ENCODE data around the gene DPP8.
"Not testable (repeated sequence)": the region's sequence is repeated elsewhere in the genome, so short reads cannot be mapped to it uniquely, and the experiment has no call there.

DPP8 gene

GRCh38 chr15:65521350-65521749 is 3.9 kb upstream of the DPP8 start:
- DNase-seq: no peak

GRCh38 chr15:65518633-65519285 is 1.3 kb upstream of the DPP8 start:
- DNase-seq: no peak

GRCh38 chr15:65517866-65518207 is 348 bp upstream of the DPP8 start:
- no peak for DNase-seq

DNA sequence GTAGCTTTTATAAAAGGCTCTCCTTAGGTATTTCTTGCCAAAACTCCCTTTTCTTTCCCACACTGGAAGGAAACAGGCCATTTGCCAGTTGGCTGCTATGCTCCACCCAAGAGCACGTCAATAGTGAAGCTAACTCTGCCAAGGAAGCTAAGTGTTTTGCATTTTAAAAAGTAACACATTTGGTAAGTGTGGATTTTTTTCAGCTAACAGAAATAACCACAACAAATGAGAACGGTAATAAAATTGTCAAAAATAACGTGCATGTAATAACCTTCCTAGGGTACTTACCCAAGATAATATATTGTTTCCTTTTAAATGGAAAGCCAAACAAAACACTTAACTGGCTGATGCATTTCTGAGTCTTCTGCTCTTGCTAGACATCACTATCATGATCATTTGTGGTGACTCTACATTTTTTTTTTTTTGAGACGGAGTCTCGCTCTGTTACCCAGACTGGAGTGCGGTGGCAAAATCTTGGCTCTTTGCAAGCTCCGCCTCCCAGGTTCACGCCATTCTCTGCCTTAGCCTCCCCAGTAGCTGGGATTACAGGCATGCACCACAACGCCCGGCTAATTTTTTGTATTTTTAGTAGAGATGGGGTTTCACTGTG is 4.6 kb downstream of the DPP8 start:
- no peak for DNase-seq

DNA sequence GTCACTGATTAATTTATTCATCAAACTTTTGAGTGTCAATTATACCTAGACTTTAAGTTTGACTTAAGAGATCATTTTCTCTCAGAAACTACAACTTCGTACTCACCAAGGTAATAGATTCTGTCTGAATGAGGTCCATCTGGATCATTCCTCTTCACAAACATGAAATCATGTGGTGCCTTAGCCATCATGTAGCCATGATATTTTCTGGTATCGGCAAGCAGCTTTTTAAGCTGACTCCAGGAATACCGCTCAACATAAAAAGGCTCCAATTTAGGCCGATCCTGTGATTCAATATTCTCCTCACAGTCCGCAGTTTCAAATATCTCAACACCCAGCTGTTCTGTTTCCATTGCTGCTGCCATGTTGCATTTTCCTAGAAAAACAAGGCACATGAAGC is 5.3 kb downstream of the DPP8 start:
- no peak for DNase-seq

DNA sequence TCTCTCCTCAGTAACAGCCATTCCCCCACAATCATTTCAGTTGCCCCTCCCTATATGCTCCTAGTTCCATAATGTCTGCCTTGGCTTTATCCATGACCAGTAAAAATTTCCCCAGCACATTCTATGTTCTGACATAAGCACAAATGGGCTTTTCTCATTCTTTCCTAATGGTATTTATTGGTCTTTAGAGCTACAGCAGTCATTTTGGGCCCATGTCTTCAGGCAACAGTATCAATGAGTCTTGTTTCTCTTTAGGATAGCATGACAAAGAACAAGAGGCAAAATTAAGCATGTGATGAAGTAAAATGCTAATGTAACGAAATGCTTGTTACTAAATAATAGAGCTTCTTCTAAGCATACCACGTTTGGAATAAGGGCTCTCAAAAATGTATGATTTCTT is 8.2 kb downstream of the DPP8 start:
- no peak for DNase-seq

DNA sequence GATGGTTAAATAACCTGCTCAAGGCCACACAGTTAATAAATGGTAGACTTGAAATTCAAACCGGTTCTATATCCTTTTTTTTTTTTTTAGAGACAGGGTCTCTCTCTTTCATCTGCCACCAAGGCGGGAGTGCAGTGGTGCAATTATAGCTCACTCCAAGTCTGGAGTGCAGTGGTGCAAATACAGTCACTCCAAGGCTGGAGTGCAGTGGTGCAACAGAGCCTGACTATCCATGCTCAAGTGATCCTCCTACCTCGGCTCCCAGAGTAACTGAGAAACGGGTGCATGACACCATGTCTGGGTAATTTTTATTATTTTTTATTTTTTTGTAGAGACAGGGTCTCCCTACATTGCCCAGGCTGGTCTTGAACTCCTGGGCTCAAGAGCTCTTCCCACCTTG is 23.4 kb downstream of the DPP8 start:
- DNase-seq: no peak

DNA sequence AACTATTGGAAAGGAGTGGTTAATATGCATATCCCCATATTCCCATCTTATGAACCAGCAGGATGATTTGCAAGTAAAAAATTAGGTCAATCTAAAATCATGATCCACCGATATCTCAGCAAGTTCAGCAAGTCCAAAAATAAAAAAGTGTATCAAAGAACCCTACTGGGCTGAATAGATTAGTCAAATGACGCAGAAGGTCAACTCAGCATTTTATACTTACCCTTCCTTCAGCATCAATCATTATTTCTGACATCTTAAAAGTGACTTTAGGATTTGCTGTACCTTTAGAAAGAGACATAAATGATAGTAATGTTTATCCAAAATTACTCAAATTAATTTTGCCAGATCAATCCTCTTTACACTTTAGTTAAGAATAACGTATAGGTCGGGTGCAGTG is 32.6 kb downstream of the DPP8 start:
- no peak for DNase-seq

GRCh38 chr15:65476903-65477302 is 40.6 kb downstream of the DPP8 start:
- no peak for DNase-seq

DNA sequence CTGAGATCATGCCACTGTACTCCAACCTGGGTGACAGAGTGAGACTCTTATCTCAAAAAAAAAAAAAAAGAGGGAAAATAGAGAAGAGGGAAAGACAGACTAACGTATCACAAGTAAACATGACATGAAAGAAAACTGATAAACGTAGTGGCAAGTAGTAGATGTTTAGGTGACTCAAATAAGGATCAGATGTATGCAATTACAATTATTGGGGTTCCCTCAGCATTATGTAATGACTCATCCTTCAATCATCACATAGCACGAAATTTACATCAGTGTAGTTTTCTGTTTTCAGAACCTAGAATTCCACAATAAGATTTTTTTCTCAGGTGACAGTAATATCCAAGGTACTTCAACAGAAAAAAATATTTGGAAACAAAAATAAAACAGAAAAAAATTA is 46.6 kb downstream of the DPP8 start:
- no peak for DNase-seq

GRCh38 chr15:65468229-65468909 is 49.1 kb downstream of the DPP8 start:
- DNase-seq: no peak

- DNase-seq: no peak
Measured at GRCh38 chr15:65466901-65467300, 50.6 kb downstream of the DPP8 start.

DNA sequence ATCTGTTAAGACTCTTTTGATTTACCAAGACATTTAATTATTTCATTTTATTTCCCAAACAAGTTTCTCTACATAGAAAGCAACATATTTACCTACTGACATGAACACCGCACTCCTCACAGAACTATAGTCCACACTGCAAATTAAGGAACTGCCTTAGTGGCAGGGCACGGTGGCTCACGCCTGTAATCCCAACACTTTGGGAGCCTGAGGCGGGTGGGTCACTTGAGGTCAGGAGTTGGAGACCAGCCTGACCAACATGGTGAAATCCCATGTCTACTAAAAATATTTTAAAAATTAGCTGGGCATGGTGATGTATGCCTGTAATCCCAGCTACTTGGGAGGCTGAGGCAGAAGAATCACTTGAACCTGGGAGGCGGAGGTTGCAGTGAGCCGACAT is 54.4 kb downstream of the DPP8 start:
- DNase-seq: not testable (repeated sequence)

DNA sequence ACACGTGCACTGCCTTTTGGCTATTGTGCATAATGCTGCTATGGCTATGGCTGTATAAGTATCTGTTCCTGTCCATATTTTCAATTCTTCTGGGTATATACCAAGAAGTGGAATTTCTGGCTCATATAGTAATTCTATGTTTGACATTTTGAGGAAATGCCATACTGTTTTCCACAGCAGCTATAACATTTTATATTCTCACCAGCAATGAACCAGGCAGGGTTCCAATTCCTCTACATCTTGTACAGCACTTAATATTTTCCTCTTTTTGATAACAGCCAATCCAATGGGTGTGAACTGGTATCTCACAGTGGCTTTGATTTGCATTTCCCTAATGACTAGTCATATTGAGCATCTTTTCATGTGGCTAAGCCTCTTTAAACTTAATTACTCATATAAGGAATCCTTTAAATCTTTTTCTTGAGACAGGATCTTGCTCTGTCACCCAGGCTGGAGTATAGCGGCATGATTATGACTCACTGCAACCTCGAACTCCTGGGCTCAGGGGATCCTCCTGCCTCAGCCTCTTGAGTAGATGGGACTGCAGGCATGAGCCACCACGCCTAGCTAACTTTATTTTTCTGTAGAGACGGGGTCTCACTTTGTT is 56.6 kb downstream of the DPP8 start:
- DNase-seq: no peak

GRCh38 chr15:65455256-65455655 is 62.2 kb downstream of the DPP8 start:
- not testable (repeated sequence) for DNase-seq

- no peak for DNase-seq
Measured at GRCh38 chr15:65451989-65452388, 65.5 kb downstream of the DPP8 start.

GRCh38 chr15:65450556-65450955 is 66.9 kb downstream of the DPP8 start:
- DNase-seq: no peak

- DNase-seq: no peak
Measured at GRCh38 chr15:65447145-65447544, 70.3 kb downstream of the DPP8 start.

DNA sequence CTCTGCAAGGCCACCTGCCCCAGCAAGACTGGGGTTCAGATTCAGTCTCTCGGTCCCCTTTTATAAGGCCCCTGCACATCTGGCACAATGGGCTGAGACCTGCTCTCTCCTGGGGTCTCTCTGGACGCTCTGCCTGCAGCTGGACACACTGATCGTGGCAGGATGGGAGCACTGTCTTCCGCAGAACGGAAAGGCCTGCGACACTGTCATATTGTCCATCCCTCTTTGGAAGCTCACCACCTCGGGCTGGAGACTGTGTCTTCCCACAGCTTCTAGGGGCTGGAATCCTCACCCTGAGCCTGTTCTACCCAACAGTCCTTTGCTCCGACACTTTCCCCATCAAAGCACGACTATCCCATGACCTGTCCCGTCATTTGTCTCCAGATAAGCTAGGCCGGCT is 83.3 kb downstream of the DPP8 start:
- no peak for DNase-seq

GRCh38 chr15:65431731-65432130 is 85.8 kb downstream of the DPP8 start:
- no peak for DNase-seq

- no peak for DNase-seq
Measured at GRCh38 chr15:65426216-65426853, 91.2 kb downstream of the DPP8 start.

GRCh38 chr15:65424683-65425082 is 92.8 kb downstream of the DPP8 start:
- DNase-seq: no peak

DNA sequence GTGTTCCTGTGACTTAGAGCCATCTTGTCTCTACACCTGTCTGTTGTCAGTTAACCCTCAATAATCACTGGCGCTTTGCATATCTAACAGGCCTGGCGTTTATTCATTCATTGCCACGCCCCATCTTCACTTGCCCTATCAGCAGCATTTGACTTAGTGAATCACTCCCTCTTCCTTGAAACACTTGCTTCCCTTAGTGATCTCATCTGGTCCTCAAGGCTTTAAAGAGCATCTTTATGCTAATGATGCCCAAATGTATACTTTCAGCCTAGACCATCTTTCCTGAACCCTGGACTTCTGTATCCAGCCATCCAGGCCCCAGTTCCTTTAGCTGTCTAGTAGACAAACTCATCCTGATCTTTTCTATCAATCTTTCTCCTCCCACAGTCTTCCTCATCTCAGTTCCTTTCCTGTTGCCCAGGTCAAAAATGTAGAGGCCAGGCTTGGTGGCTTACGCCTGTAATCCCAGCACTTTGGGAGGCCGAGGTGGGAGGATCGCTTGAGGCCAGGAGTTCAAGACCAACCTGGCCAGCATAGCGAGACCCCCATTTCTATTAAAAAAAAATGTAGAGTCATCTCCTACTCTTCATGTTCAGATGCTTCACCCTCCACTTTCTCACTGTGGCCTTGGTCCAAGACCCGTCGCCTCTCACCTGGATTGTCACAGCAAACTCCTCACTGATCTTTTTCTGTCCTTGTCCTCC is 93.4 kb downstream of the DPP8 start:
- no peak for DNase-seq

All from T1000 (cell line).